ENCODE data around the gene HOMER2.

The HOMER2 gene

GRCh38 chr15:82959423-82959822 is 6.9 kb upstream of the HOMER2 start:
- Histone ChIP-seq H3K4me3 (ENCODE audit: low read depth, low read length) (no peak overlapping the region), H3K9me3 (ENCODE audit: control insufficient read depth, insufficient read depth, low read depth, low read length) (no peaks in the 10 kb centered on the region), H3K36me3 (ENCODE audit: control insufficient read depth in 2 of 2, insufficient read depth in 1 of 2, low read length in 2 of 2) (no peaks in the 10 kb centered on the region), H3K27ac (ENCODE audit: extremely low read depth, low read depth, low read length) (no peak overlapping the region), H3K4me1 (ENCODE audit: control insufficient read depth, insufficient read depth, low read length) (no peaks in the 10 kb centered on the region)
- TF ChIP-seq ZNF660 (tag by site-specific recombination; IDR thresholded peaks at IDR 0.05) (no peak), ZNF843 (tag by site-specific recombination; IDR thresholded peaks at IDR 0.05) (no peak), ZNF571 (tag by site-specific recombination; IDR thresholded peaks at IDR 0.05) (no peak), SALL2 (tag by site-specific recombination; IDR thresholded peaks at IDR 0.05; ENCODE audit: borderline replicate concordance) (no peak), ZNF792 (tag by site-specific recombination; IDR thresholded peaks at IDR 0.05) (no peak), ZNF488 (tag by site-specific recombination; IDR thresholded peaks at IDR 0.05) (no peak)
- TF ChIP-seq, protein P1, sequence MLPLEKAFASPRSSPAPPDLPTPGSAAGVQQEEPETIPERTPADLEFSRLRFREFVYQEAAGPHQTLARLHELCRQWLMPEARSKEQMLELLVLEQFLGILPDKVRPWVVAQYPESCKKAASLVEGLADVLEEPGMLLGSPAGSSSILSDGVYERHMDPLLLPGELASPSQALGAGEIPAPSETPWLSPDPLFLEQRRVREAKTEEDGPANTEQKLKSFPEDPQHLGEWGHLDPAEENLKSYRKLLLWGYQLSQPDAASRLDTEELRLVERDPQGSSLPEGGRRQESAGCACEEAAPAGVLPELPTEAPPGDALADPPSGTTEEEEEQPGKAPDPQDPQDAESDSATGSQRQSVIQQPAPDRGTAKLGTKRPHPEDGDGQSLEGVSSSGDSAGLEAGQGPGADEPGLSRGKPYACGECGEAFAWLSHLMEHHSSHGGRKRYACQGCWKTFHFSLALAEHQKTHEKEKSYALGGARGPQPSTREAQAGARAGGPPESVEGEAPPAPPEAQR (tag by site-specific recombination; IDR thresholded peaks at IDR 0.05): no peak
- POLR2A ChIA-PET: no interaction called here
- CTCF ChIA-PET: no interaction called here

GRCh38 chr15:82958638-82959037 is 6.1 kb upstream of the HOMER2 start:
- Histone ChIP-seq H3K9me3 (ENCODE audit: control insufficient read depth, insufficient read depth, low read depth, low read length) (no peaks in the 10 kb centered on the region), H3K4me1 (ENCODE audit: control insufficient read depth, insufficient read depth, low read length) (no peaks in the 10 kb centered on the region), H3K27ac (ENCODE audit: extremely low read depth, low read depth, low read length) (no peak overlapping the region), H3K36me3 (ENCODE audit: control insufficient read depth in 2 of 2, insufficient read depth in 1 of 2, low read length in 2 of 2) (no peaks in the 10 kb centered on the region), H3K4me3 (ENCODE audit: low read depth, low read length) (no peak overlapping the region)
- TF ChIP-seq ZFP3 (tag by site-specific recombination; IDR thresholded peaks at IDR 0.05; ENCODE audit: low read depth) (no peak), ZNF585B (tag by site-specific recombination; IDR thresholded peaks at IDR 0.05) (no peak), ZNF560 (tag by site-specific recombination; IDR thresholded peaks at IDR 0.05; ENCODE audit: borderline replicate concordance) (no peak), ZNF549 (tag by site-specific recombination; IDR thresholded peaks at IDR 0.05) (no peak), HOXC10 (CRISPR knock-in tag; IDR thresholded peaks at IDR 0.05) (no peak), ZNF843 (tag by site-specific recombination; IDR thresholded peaks at IDR 0.05) (no peak), ZNF777 (tag by site-specific recombination; IDR thresholded peaks at IDR 0.05; ENCODE audit: borderline replicate concordance) (no peak), ZBTB7A (tag by site-specific recombination; IDR thresholded peaks at IDR 0.05; ENCODE audit: low read depth) (no peak), ZBTB8A (tag by site-specific recombination; IDR thresholded peaks at IDR 0.05) (no peak), TRIM28 (IDR thresholded peaks at IDR 0.05; ENCODE audit: borderline replicate concordance, low read length) (no peak), ZNF366 (tag by site-specific recombination; conservative IDR thresholded peaks at IDR 0.05) (no peak), ZNF223 (tag by site-specific recombination; IDR thresholded peaks at IDR 0.05) (no peak), ZNF768 (tag by site-specific recombination; IDR thresholded peaks at IDR 0.05) (no peak), ZNF138 (tag by site-specific recombination; IDR thresholded peaks at IDR 0.05; ENCODE audit: borderline replicate concordance) (no peak), ZBTB17 (tag by site-specific recombination; IDR thresholded peaks at IDR 0.05) (no peak), SALL2 (tag by site-specific recombination; IDR thresholded peaks at IDR 0.05; ENCODE audit: borderline replicate concordance) (no peak), ZNF521 (tag by site-specific recombination; IDR thresholded peaks at IDR 0.05) (no peak), ZNF184 (tag by site-specific recombination; IDR thresholded peaks at IDR 0.05) (no peak)
- ChIA-PET POLR2A (interaction anchor here (1.2 kb wide), 1 partner anchor 16 kb away, joined by 3 read pairs; no protein-coding TSS in a partner anchor), CTCF (interaction anchor here (1.9 kb wide), 1 partner anchor 109 kb away, joined by 6 read pairs; no protein-coding TSS in a partner anchor)

Measured in HEK293 (cell line).